ENCODE results near the gene MLH1.

The MLH1 gene

GRCh38 chr3:37074178-37074577, 80.9 kb downstream of the MLH1 start:
- no peak overlapping the region for H3K27ac ChIP-seq
- no peak for DNase-seq (ENCODE audit: low read depth, low spot score)

- H3K27ac ChIP-seq: no peak overlapping the region
- DNase-seq (ENCODE audit: low read depth, low spot score): no peak
Observed at GRCh38 chr3:37075955-37076354, 82.6 kb downstream of the MLH1 start.

- no peak overlapping the region for H3K27ac ChIP-seq
- DNase-seq (ENCODE audit: low read depth, low spot score): no peak
Observed at GRCh38 chr3:37082317-37082716, 89.0 kb downstream of the MLH1 start.

GRCh38 chr3:37086918-37087317, 93.6 kb downstream of the MLH1 start:
- no peak for DNase-seq (ENCODE audit: low read depth, low spot score)
- no peak overlapping the region for H3K27ac ChIP-seq

- no peak for DNase-seq (ENCODE audit: low read depth, low spot score)
- H3K27ac ChIP-seq: no peak overlapping the region
Observed at GRCh38 chr3:37087870-37088269, 94.6 kb downstream of the MLH1 start.

GRCh38 chr3:37092484-37092883, 99.2 kb downstream of the MLH1 start:
- DNase-seq (ENCODE audit: low read depth, low spot score): no peak
- no peak overlapping the region for H3K27ac ChIP-seq

GRCh38 chr3:37093481-37093880, 100.2 kb downstream of the MLH1 start:
- no peak overlapping the region for H3K27ac ChIP-seq
- no peak for DNase-seq (ENCODE audit: low read depth, low spot score)

- DNase-seq (ENCODE audit: low read depth, low spot score): no peak
- no peak overlapping the region for H3K27ac ChIP-seq
Observed at GRCh38 chr3:37094636-37095035, 101.3 kb downstream of the MLH1 start.

- H3K27ac ChIP-seq: peak overlapping the region; percentile 22
- DNase-seq (ENCODE audit: low read depth, low spot score): no peak
Observed at GRCh38 chr3:37096288-37096687, 103.0 kb downstream of the MLH1 start.

- DNase-seq (ENCODE audit: low read depth, low spot score): no peak
- H3K27ac ChIP-seq: peak overlapping the region; percentile 22
Observed at GRCh38 chr3:37096975-37097374, 103.7 kb downstream of the MLH1 start.

GRCh38 chr3:37097776-37098175, 104.5 kb downstream of the MLH1 start:
- no peak overlapping the region for H3K27ac ChIP-seq
- DNase-seq (ENCODE audit: low read depth, low spot score): no peak

GRCh38 chr3:37098884-37099283, 105.6 kb downstream of the MLH1 start:
- no peak for DNase-seq (ENCODE audit: low read depth, low spot score)
- no peak overlapping the region for H3K27ac ChIP-seq

GRCh38 chr3:37099469-37099868, 106.2 kb downstream of the MLH1 start:
- no peak for DNase-seq (ENCODE audit: low read depth, low spot score)
- H3K27ac ChIP-seq: no peak overlapping the region

- no peak for DNase-seq (ENCODE audit: low read depth, low spot score)
- H3K27ac ChIP-seq: no peak overlapping the region
Observed at GRCh38 chr3:37100411-37100810, 107.1 kb downstream of the MLH1 start.

All from epithelial cell of prostate (primary cell).